ENCODE results near the gene XXYLT1. TPM values are rescaled to one million over a fixed set of nuclear protein-coding genes. Genes with fewer than 3 reads are reported as not detected.

XXYLT1 gene
- total RNA-seq, 6 experiments from 2014 or later, result 1.7 to 6.5 (median 2.1) TPM

GRCh38 chr3:195079636-195080035 lies 191.3 kb downstream of the XXYLT1 start:
- H3K4me3 ChIP-seq, result no peak overlapping the region
- intact Hi-C loops (cut with DNase I), result no loop called here
- TF ChIP-seq CTCF (IDR thresholded peaks at IDR 0.05) (no peak), POLR2A (IDR thresholded peaks at IDR 0.05) (no peak)
- no peaks in the 10 kb centered on the region for H3K27me3 ChIP-seq
- ATAC-seq, result peak in 2 of 4 donors; percentile 11 to 21
- DNase-seq, result peak in 2 of 3 donors; percentile 11
- H3K36me3 ChIP-seq, result no peaks in the 10 kb centered on the region
- no peaks in the 10 kb centered on the region for H3K4me1 ChIP-seq
- WGBS (ENCODE audit: insufficient coverage, low coverage, low lambda C conversion rate, missing lambda C conversion rate), result 54% methylated on average over 5 of the region's 5 CpGs
- no peaks in the 10 kb centered on the region for H3K9me3 ChIP-seq
- H3K27ac ChIP-seq, result no peak overlapping the region

GRCh38 chr3:195078891-195079440 lies 192.0 kb downstream of the XXYLT1 start:
- H3K27ac ChIP-seq, result no peak overlapping the region
- TF ChIP-seq POLR2A (IDR thresholded peaks at IDR 0.05) (no peak), CTCF (IDR thresholded peaks at IDR 0.05) (no peak)
- H3K36me3 ChIP-seq, result no peaks in the 10 kb centered on the region
- H3K4me1 ChIP-seq, result no peaks in the 10 kb centered on the region
- intact Hi-C loops (cut with DNase I), result no loop called here
- H3K9me3 ChIP-seq, result no peaks in the 10 kb centered on the region
- DNase-seq, result peak in 2 of 3 donors; percentile 11 to 31
- no peak overlapping the region for H3K4me3 ChIP-seq
- no peaks in the 10 kb centered on the region for H3K27me3 ChIP-seq
- 74% methylated on average over 7 of the region's 12 CpGs for WGBS (ENCODE audit: insufficient coverage, low coverage, low lambda C conversion rate, missing lambda C conversion rate)
- ATAC-seq, result no peak

GRCh38 chr3:195077611-195078540 lies 193.1 kb downstream of the XXYLT1 start:
- DNase-seq, result peak; percentile 16 to 43 (median 41)
- no peak overlapping the region for H3K4me3 ChIP-seq
- intact Hi-C loops (cut with DNase I), result no loop called here

GRCh38 chr3:195076981-195077610 lies 193.9 kb downstream of the XXYLT1 start:
- DNase-seq, result peak; percentile 8 to 38 (median 35)
- Histone ChIP-seq H3K4me1 (no peaks in the 10 kb centered on the region), H3K27ac (no peak overlapping the region), H3K9me3 (no peaks in the 10 kb centered on the region), H3K36me3 (no peaks in the 10 kb centered on the region), H3K4me3 (no peak overlapping the region), H3K27me3 (no peaks in the 10 kb centered on the region)
- intact Hi-C loops (cut with DNase I), result no loop called here
- ATAC-seq, result no peak
- 94% methylated on average over 3 of the region's 11 CpGs for WGBS (ENCODE audit: insufficient coverage, low coverage, low lambda C conversion rate, missing lambda C conversion rate)
- no peak for TF ChIP-seq POLR2A (IDR thresholded peaks at IDR 0.05)
- TF ChIP-seq CTCF (IDR thresholded peaks at IDR 0.05), result no peak

More at GRCh38 chr3:195077611-195078540, 193.1 kb downstream of the XXYLT1 start:
- no peaks in the 10 kb centered on the region for H3K9me3 ChIP-seq
- 80% methylated on average over 9 of the region's 29 CpGs for WGBS (ENCODE audit: insufficient coverage, low coverage, low lambda C conversion rate, missing lambda C conversion rate)
- ATAC-seq, result no peak
- TF ChIP-seq POLR2A (IDR thresholded peaks at IDR 0.05) (no peak), CTCF (IDR thresholded peaks at IDR 0.05) (no peak)
- H3K27me3 ChIP-seq, result no peaks in the 10 kb centered on the region
- no peaks in the 10 kb centered on the region for H3K36me3 ChIP-seq
- H3K27ac ChIP-seq, result no peak overlapping the region
- no peaks in the 10 kb centered on the region for H3K4me1 ChIP-seq

Data from right lobe of liver (tissue), 6 donors.